ENCODE data around the gene JAKMIP1.
"Not testable (repeated sequence)": the region's sequence is repeated elsewhere in the genome, so short reads cannot be mapped to it uniquely, and the experiment has no call there.

Gene JAKMIP1

GRCh38 chr4:6229095-6229494, 28.7 kb upstream of the JAKMIP1 start:
- no peak for DNase-seq (ENCODE audit: low read depth)

- no peak for DNase-seq (ENCODE audit: low read depth)
These were observed 28.1 kb upstream of the JAKMIP1 start for GRCh38 chr4:6228158-6229067.

- no peak for DNase-seq (ENCODE audit: low read depth)
These were observed 27.2 kb upstream of the JAKMIP1 start for GRCh38 chr4:6227412-6228157.

GRCh38 chr4:6226506-6226905, 26.2 kb upstream of the JAKMIP1 start:
- DNase-seq (ENCODE audit: low read depth), result no peak

GRCh38 chr4:6225469-6225868, 25.1 kb upstream of the JAKMIP1 start:
- DNase-seq (ENCODE audit: low read depth), result no peak

- no peak for DNase-seq (ENCODE audit: low read depth)
These were observed 24.4 kb upstream of the JAKMIP1 start for GRCh38 chr4:6224735-6225134.

- DNase-seq (ENCODE audit: low read depth), result no peak
These were observed 22.5 kb upstream of the JAKMIP1 start for GRCh38 chr4:6222761-6223292.

GRCh38 chr4:6221851-6222760, 21.8 kb upstream of the JAKMIP1 start:
- DNase-seq (ENCODE audit: low read depth), result no peak

- DNase-seq (ENCODE audit: low read depth), result no peak
These were observed 21.0 kb upstream of the JAKMIP1 start for GRCh38 chr4:6221301-6221850.

GRCh38 chr4:6217716-6218381, 17.5 kb upstream of the JAKMIP1 start:
- DNase-seq (ENCODE audit: low read depth), result no peak

- no peak for DNase-seq (ENCODE audit: low read depth)
These were observed 16.2 kb upstream of the JAKMIP1 start for GRCh38 chr4:6216588-6216987.

GRCh38 chr4:6209921-6210320, 9.6 kb upstream of the JAKMIP1 start:
- no peak for DNase-seq (ENCODE audit: low read depth)

- DNase-seq (ENCODE audit: low read depth), result not testable (repeated sequence)
These were observed 8.9 kb upstream of the JAKMIP1 start for GRCh38 chr4:6209291-6209690.

GRCh38 chr4:6208416-6208815, 8.1 kb upstream of the JAKMIP1 start:
- DNase-seq (ENCODE audit: low read depth), result no peak

GRCh38 chr4:6207602-6208001, 7.3 kb upstream of the JAKMIP1 start:
- DNase-seq (ENCODE audit: low read depth), result no peak

GRCh38 chr4:6206771-6207290, 6.5 kb upstream of the JAKMIP1 start:
- no peak for DNase-seq (ENCODE audit: low read depth)

GRCh38 chr4:6205973-6206372, 5.6 kb upstream of the JAKMIP1 start:
- DNase-seq (ENCODE audit: low read depth), result no peak

- no peak for DNase-seq (ENCODE audit: low read depth)
These were observed 5.2 kb upstream of the JAKMIP1 start for GRCh38 chr4:6205567-6205931.

GRCh38 chr4:6204871-6205566, 4.7 kb upstream of the JAKMIP1 start:
- DNase-seq (ENCODE audit: low read depth), result no peak

- DNase-seq (ENCODE audit: low read depth), result no peak
These were observed 3.7 kb upstream of the JAKMIP1 start for GRCh38 chr4:6204098-6204497.
